Measurements from ENCODE around the gene MARF1. TPM values are rescaled to one million over a fixed set of nuclear protein-coding genes. Genes with fewer than 3 reads are reported as not detected.

Gene MARF1
- polyA plus RNA-seq, 3 donors: 5.7 to 39.9 (median 9.8) TPM

GRCh38 chr16:15553313-15554088, 89.5 kb downstream of the MARF1 start:
- Histone ChIP-seq H3K4me1 (ENCODE audit: control insufficient read depth in 1 of 2, insufficient read depth in 2 of 2, low read length in 2 of 2) (peaks cover 4 to 5% of the 10 kb centered on the region in 2 donors), H3K27ac (ENCODE audit: low read depth in 1 of 2, low read length in 2 of 2) (no peak overlapping the region), H3K4me2 (replicated peaks; ENCODE audit: extremely low read depth, low read length, poor library complexity, severe bottlenecking) (no peak overlapping the region), H3K36me3 (replicated peaks in 1 of 2; ENCODE audit: control insufficient read depth in 1 of 2, insufficient read depth in 2 of 2, low read length in 2 of 2) (no peaks in the 10 kb centered on the region), H3K27me3 (ENCODE audit: control insufficient read depth in 2 of 2, insufficient read depth in 2 of 2, low read length in 2 of 2) (no peaks in the 10 kb centered on the region), H3K4me3 (replicated peaks in 1 of 3; ENCODE audit: low read depth in 2 of 3, low read length in 3 of 3) (no peak overlapping the region), H3K79me2 (ENCODE audit: insufficient read depth, low read length) (no peaks in the 10 kb centered on the region), H3K9me3 (replicated peaks in 1 of 2; ENCODE audit: control insufficient read depth in 1 of 2, insufficient read depth in 1 of 2, low read length in 2 of 2) (no peaks in the 10 kb centered on the region), H3K9ac (ENCODE audit: insufficient read depth, low read length, poor library complexity, severe bottlenecking) (no peak overlapping the region), H4K20me1 (ENCODE audit: insufficient read depth, low read length) (no peaks in the 10 kb centered on the region), H2AFZ (ENCODE audit: insufficient read depth, low read depth, low read length, poor library complexity, severe bottlenecking) (no peak overlapping the region)
- no peak overlapping the region for H3K27ac Mint-ChIP-seq
- no peak for DNase-seq
- H3K4me3 Mint-ChIP-seq: no peak overlapping the region
- H3K9me3 Mint-ChIP-seq: peaks cover 0 to 2% (median 0%) of the 10 kb centered on the region in 7 donors
- peaks cover 19% of the 10 kb centered on the region for H3K4me1 Mint-ChIP-seq
- H3K27me3 Mint-ChIP-seq (ENCODE audit: low read depth in 3 of 3): peaks cover 4 to 6% (median 5%) of the 10 kb centered on the region in 3 donors
- intact Hi-C loops (cut with micrococcal nuclease): no loop called here
- no peaks in the 10 kb centered on the region for H3K36me3 Mint-ChIP-seq
- WGBS (ENCODE audit: insufficient coverage): 92% methylated on average over 6 of the region's 10 CpGs
- TF ChIP-seq, protein P1, sequence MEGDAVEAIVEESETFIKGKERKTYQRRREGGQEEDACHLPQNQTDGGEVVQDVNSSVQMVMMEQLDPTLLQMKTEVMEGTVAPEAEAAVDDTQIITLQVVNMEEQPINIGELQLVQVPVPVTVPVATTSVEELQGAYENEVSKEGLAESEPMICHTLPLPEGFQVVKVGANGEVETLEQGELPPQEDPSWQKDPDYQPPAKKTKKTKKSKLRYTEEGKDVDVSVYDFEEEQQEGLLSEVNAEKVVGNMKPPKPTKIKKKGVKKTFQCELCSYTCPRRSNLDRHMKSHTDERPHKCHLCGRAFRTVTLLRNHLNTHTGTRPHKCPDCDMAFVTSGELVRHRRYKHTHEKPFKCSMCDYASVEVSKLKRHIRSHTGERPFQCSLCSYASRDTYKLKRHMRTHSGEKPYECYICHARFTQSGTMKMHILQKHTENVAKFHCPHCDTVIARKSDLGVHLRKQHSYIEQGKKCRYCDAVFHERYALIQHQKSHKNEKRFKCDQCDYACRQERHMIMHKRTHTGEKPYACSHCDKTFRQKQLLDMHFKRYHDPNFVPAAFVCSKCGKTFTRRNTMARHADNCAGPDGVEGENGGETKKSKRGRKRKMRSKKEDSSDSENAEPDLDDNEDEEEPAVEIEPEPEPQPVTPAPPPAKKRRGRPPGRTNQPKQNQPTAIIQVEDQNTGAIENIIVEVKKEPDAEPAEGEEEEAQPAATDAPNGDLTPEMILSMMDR (IDR thresholded peaks at IDR 0.05): no peak

- H3K27ac ChIP-seq (ENCODE audit: low read depth in 1 of 2, low read length in 2 of 2): no peak overlapping the region
- H3K27me3 ChIP-seq (ENCODE audit: control insufficient read depth in 2 of 2, insufficient read depth in 2 of 2, low read length in 2 of 2): no peaks in the 10 kb centered on the region
- no peak overlapping the region for H3K4me3 ChIP-seq (replicated peaks in 1 of 3; ENCODE audit: low read depth in 2 of 3, low read length in 3 of 3)
- H3K4me1 Mint-ChIP-seq: peaks cover 19% of the 10 kb centered on the region
- H3K36me3 ChIP-seq (replicated peaks in 1 of 2; ENCODE audit: control insufficient read depth in 1 of 2, insufficient read depth in 2 of 2, low read length in 2 of 2): no peaks in the 10 kb centered on the region
- TF ChIP-seq, protein P1 (IDR thresholded peaks at IDR 0.05): no peak
- H3K4me3 Mint-ChIP-seq: no peak overlapping the region
- H3K9me3 ChIP-seq (replicated peaks in 1 of 2; ENCODE audit: control insufficient read depth in 1 of 2, insufficient read depth in 1 of 2, low read length in 2 of 2): no peaks in the 10 kb centered on the region
- H3K36me3 Mint-ChIP-seq: no peaks in the 10 kb centered on the region
- no peak for DNase-seq
- intact Hi-C loops (cut with micrococcal nuclease): no loop called here
- no peak overlapping the region for H3K4me2 ChIP-seq (replicated peaks; ENCODE audit: extremely low read depth, low read length, poor library complexity, severe bottlenecking)
- H3K27ac Mint-ChIP-seq: peak overlapping the region in 2 of 7 donors; percentile 35 to 46
- 97% methylated on average over 4 of the region's 6 CpGs for WGBS (ENCODE audit: insufficient coverage)
- H4K20me1 ChIP-seq (ENCODE audit: insufficient read depth, low read length): no peaks in the 10 kb centered on the region
- H3K79me2 ChIP-seq (ENCODE audit: insufficient read depth, low read length): no peaks in the 10 kb centered on the region
- H3K9me3 Mint-ChIP-seq: peaks cover 0 to 2% (median 0%) of the 10 kb centered on the region in 7 donors
- peaks cover 4 to 5% of the 10 kb centered on the region in 2 donors for H3K4me1 ChIP-seq (ENCODE audit: control insufficient read depth in 1 of 2, insufficient read depth in 2 of 2, low read length in 2 of 2)
- H3K9ac ChIP-seq (ENCODE audit: insufficient read depth, low read length, poor library complexity, severe bottlenecking): no peak overlapping the region
- no peak overlapping the region for H2AFZ ChIP-seq (ENCODE audit: insufficient read depth, low read depth, low read length, poor library complexity, severe bottlenecking)
- peaks cover 4 to 6% (median 5%) of the 10 kb centered on the region in 3 donors for H3K27me3 Mint-ChIP-seq (ENCODE audit: low read depth in 3 of 3)
Measured at GRCh38 chr16:15552507-15552906, 90.4 kb downstream of the MARF1 start.
